ENCODE results near the gene CAPG. TPM values are rescaled to one million over a fixed set of nuclear protein-coding genes. Genes with fewer than 3 reads are reported as not detected.
"Not testable (repeated sequence)": the region's sequence is repeated elsewhere in the genome, so short reads cannot be mapped to it uniquely, and the experiment has no call there.

Gene CAPG
- polyA plus RNA-seq, 3 donors = 94.7 to 131 (median 105) TPM

- no peak for DNase-seq (ENCODE audit: low read depth in 3 of 3, low spot score in 2 of 3)
Measured at GRCh38 chr2:85421260-85422071, 11.3 kb upstream of the CAPG start.

- no peak for DNase-seq (ENCODE audit: low read depth in 3 of 3, low spot score in 2 of 3)
Measured at GRCh38 chr2:85420536-85421259, 10.5 kb upstream of the CAPG start.

DNA sequence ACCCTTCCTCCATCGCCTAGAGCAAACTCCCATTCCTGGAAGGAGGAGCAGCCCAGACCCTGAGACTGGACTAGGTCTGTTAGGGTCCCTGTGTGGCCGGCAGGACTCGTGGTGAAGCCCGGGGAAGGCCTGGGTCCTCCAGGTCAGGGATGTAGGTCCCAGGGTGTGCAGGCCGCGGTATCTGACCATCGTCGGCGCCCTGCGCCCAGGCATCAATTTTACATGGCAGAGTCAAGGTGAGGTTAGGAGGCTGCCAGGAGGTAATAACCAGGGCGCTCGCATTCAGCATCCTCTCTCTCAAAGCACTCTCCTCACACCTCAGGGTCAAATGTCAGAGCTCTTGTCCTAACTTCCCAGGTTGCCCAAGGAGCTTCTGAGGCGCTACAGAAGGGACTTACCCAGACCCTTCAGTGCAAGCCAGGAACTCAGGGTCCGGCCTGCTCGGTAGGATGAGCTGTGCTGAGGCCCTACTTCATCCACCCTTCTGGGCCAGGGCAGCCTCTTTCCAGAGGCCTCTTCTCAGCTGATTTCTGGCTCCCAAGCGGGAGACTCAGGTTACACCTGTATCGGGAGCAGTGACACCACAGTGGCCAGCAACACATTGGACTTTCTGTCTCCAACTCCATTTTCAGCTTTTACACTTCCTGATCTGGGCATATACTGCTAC, 9.0 kb upstream of the CAPG start:
- DNase-seq (ENCODE audit: low read depth in 3 of 3, low spot score in 2 of 3) = no peak

GRCh38 chr2:85418132-85419008, 8.2 kb upstream of the CAPG start, which contains the start of gene SH2D6:
TSS of gene SH2D6 (plus strand) at chr2:85418714. CDS start at chr2:85429466, 10,752 bp downstream.
- DNase-seq (ENCODE audit: low read depth in 3 of 3, low spot score in 2 of 3) = no peak

DNA sequence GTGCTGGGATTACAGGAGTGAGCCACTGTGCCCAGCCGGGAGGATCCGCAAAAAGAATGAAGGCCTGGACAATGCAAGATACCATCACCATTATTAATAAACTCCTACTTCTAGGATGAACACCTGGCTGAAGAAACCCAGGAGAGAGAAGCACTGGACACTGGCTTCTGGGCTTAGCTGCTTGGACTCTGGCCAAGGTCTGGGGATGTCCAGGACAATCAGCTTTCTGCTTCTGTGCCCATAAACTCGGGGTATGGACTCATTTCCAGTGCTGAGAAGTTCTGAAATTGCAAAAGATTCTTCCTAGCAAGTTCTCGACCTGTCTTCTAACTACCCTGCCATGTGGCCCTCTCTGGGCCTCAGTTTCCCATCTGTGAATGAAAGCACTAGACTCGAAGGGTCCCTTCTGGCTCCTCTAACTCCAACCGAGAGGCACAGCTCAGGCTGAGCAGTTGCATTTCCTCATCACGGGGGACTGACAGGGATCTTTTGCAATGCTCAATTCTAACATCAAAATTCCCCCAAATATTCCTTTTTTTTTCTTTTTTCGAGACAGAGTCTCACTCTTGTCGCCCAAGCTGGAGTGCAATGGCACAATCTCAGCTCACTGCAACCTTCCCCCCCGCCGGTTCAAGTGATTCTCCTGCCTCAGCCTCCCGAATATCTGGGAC, 5.9 kb upstream of the CAPG start:
- no peak for DNase-seq (ENCODE audit: low read depth in 3 of 3, low spot score in 2 of 3)

- DNase-seq (ENCODE audit: low read depth in 3 of 3, low spot score in 2 of 3) = no peak
Measured at GRCh38 chr2:85414761-85415553, 4.8 kb upstream of the CAPG start.

- not testable (repeated sequence) for DNase-seq (ENCODE audit: low read depth in 3 of 3, low spot score in 2 of 3)
Measured at GRCh38 chr2:85414421-85414759, 4.2 kb upstream of the CAPG start.

DNA sequence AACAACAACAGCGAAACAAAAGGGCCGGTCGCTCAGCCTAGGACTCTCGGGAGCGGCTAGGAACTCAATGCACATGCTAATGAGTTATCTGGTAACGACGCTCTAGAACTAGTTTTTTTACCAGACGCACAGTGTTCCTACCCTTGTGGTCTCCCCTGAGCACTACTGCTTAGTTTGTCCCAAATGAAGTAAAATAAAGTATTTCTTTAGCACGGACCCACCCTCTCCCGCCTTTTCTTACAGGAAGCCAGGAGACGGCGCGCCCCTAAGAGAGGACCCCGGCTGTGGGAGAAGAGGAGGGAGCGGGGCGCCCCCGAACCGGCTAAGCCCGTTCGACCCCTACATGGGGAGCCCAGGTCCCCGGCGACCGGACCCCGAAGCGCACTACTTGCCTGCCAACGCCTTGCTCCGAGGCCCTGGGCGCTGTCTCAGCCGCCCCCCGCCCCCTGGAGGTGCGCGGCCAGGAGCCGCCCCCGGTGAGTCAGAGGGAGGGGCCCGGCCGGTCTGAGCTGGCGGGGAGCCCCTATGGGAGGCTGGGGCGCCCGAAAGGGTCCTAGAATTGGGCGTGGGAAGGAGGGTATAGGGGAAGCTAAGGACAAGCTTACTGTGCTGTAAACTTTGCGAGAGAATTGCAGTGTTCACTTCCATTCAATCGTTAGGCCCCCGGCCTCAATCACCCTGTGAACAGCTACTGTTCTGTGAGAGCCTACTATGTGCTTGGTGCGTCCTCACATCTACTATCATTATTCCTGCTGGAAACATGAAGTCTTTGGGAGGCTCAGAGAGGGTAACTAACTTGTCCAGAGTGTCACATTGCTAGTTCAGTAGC, 3.6 kb upstream of the CAPG start:
- no peak for DNase-seq (ENCODE audit: low read depth in 3 of 3, low spot score in 2 of 3)

DNA sequence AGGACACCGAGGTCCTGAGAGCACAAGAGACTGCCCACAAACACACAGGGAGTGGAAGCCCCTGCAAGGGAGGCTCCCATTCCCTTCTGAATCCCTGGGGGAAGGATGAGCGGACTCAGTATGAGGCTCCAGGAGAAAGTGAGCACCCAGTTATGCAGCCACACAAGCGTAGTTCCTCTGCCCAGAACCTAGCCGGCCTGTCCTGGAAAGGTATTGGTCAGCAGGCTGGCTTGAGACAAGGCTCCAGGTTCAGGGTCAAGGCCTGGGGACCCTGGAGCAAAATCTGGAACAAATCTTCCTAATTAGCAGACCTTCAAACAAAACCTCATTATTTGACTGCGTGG, 1.2 kb upstream of the CAPG start:
- no peak for DNase-seq (ENCODE audit: low read depth in 3 of 3, low spot score in 2 of 3)

DNA sequence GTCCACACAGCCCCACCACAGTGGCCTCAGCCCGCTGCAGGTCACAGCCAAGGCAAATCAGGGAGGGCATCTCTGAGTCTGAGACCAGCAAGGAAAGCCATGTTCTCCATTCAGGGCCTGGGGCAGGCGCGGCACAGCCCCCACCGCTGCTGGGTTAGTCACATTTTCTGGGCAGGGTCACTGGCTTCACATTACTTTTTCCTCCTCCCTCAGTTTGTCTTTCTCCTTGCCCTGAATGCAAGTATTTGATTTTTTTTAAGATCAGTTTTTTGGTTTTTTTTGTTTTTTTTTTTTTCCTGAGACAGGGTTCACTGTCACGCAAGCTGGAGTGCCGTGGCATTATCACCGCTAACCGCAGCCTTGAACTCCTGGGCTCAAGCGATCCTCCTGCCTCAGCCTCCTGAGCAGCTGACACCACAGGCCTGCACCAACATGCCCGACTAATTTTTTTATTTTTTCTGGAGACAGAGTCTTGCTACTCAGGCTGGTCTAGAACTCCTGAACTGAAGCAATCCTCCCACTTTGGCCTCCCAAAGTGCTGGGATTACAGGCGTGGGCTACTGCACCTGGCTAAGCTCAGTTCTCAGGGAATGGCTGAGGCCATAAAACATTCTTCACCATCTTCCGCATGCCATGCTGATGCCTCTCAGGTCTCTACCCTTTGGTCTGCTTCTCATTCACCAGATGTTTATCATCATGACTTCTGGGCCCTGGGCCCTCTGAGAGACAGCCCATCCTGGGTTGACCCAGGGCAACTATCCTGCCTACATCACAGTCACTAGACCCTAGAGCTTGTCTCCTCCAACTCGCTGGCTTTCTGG, 628 bp upstream of the CAPG start:
- DNase-seq (ENCODE audit: low read depth in 3 of 3, low spot score in 2 of 3) = no peak

DNA sequence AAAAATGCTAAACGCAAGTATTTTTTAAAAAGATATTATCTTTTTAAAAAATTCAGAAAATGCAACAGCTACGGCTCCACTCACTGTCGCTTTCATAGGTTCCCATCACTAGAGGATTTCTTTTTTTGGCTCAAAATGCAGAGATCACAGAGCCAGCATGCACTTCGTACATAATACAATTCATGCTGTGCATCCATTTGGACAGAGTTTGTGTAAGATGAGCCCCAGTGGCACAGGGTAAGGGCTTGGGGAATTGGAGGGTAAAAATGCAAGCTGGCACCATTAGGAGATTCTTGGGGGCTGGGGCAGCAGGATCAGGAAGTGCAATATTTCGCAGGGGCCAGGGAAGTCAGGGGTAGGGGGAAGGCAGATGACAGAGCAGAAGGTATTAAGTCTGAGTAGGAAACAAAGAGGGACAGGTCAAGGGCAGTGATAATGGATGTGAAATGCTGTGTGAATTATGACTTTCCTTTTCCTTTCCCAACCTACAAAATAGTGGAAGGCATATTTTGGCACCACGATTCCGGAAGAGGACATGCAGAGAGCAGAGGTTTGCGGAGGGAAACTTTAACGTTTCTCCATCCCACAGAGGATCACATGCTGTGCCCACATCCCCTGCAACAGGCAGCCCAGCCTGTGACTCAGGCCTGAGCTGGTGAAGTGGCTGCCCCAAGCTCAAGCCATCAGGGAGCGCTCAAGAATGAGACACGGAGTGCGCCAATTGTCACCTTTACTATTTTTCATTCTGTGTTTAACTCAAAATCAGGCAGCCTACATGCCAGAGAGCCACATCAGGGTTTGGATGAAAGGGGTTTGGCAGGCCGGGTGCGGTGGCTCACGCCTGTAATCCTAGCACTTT, 4.7 kb downstream of the CAPG start:
- DNase-seq (ENCODE audit: low read depth in 3 of 3, low spot score in 2 of 3) = no peak

DNA sequence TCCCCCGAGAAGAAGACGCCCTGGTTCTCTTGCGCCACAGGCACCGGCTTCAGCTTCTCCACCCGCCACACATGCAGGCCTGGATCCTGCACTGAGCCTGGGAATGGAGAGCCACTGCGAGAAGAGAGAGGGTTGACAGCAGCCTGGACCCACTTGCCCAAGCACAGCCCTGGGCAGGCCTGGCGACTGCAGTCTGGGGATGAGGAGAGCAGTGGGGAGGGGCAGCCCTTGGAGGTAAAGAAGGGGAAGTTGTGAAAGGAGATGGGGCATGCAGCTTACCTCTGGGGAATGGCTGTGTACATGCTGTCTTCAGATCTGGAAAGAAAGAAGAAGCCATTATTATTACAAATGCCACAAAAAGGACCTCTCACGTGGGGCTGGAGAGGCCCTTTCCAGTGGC, 8.3 kb downstream of the CAPG start:
- DNase-seq (ENCODE audit: low read depth in 3 of 3, low spot score in 2 of 3) = no peak

- no peak for DNase-seq (ENCODE audit: low read depth in 3 of 3, low spot score in 2 of 3)
Measured at GRCh38 chr2:85401464-85401805, 8.7 kb downstream of the CAPG start.

- no peak for DNase-seq (ENCODE audit: low read depth in 3 of 3, low spot score in 2 of 3)
Measured at GRCh38 chr2:85400541-85401463, 9.4 kb downstream of the CAPG start.

DNA sequence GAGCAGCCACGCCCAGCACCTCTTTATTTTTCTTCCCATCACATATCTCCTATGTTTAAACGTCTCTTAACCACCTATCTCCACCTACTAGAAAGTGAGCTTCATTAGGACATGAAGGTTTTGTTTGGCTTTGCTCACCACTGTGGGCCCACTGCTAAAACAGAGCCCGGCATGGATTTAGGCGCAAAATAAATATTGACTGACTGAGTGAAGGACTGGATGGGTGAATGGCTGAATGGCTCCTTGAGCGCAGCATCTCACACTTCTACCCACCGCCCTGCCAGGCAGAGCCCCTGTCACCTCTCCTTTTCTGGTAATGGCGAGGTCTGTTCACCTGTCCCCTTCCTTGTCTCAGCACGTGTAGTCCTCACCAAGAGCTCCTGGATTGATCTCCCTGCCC, 10.1 kb downstream of the CAPG start:
- DNase-seq (ENCODE audit: low read depth in 3 of 3, low spot score in 2 of 3) = no peak

DNA sequence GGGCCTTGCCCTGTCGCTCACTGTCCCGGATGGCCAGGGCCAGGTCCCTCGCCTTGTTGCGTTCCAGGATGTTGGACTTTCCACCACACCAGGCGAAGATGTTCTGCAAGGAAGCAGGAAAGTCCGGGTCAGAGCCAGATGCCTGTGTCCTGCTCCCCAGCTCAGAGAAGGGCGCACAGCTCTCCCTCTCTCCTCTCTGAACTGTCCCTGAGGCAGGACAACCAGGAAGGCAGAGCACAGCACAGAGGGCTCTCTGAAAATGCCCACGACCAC, 11.0 kb downstream of the CAPG start:
- no peak for DNase-seq (ENCODE audit: low read depth in 3 of 3, low spot score in 2 of 3)

Data from right renal cortex interstitium (tissue), 3 donors.